GM19023 (cell line): ENCODE data around the gene TRIO.

Source experiments
- ATAC-seq: cut with Tn5 transposase; IDR thresholded peaks from one replicate; pipeline ENCODE4 v1.9.1; 2021; ENCODE audit warnings: mild to moderate bottlenecking, moderate library complexity; ENCODE audit not compliant: unreplicated experiment

Gene TRIO

DNA sequence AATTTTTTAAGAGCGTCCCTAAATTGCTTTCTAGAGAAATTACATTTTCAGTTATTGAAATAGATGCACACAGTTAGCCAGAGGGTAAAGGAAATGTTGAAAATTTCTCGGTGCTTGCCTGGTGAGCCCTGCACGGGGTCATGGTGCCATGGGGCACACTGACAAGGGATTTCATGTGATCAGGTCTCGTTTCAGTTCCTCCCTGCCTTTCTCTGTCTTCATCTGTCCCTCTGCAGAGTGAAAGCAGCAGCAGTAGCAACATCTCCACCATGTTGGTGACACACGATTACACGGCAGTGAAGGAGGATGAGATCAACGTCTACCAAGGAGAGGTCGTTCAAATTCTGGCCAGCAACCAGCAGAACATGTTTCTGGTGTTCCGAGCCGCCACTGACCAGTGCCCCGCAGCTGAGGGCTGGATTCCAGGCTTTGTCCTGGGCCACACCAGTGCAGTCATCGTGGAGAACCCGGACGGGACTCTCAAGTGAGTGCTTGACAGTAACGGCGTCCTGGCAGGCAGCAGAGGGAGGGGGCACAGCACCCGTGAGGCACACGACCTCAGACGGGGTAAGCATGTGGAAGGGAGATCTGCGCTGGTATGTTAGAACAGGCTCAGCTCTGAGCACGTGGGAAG, 349.3 kb downstream of the TRIO start:
- ATAC-seq, result no peak

DNA sequence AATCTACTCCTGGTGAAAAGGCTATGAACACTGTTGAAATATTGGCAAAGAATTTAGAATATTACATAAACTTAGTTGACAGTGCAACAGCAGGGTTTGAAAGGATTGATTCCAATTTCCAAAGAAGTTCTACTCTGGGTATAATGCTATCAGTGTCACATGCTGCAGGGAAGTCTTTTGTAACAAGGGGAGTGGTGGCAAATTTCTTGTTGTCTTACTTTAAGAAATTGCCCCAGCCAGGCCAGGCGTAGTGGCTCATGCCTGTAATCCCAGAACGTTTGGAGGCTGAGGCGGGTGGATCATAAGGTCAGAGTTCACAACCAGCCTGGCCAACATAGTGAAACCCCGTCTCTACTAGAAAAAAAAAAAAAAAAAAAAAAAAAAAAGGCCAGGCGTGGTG, 352.2 kb downstream of the TRIO start:
- ATAC-seq, result no peak

DNA sequence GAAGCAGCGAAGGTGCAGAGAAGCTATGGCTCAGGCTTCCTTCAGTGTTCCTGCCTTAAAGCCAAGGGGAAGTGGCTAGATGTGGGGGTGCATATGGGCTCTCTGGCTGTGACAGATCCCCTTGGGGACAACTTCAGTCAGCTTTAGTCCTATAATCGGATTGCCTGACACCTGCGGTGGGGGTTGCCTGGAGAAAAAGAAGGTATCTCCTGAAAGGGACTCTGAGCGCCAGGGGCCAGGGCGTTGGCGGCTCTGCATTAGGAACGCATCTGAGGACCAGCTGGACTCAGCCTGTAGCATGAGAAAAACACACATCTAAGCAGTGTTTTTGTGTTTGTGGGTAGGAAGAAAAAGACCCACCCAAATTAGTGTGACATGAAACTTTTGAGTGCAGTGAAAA, 354.2 kb downstream of the TRIO start:
- no peak for ATAC-seq

DNA sequence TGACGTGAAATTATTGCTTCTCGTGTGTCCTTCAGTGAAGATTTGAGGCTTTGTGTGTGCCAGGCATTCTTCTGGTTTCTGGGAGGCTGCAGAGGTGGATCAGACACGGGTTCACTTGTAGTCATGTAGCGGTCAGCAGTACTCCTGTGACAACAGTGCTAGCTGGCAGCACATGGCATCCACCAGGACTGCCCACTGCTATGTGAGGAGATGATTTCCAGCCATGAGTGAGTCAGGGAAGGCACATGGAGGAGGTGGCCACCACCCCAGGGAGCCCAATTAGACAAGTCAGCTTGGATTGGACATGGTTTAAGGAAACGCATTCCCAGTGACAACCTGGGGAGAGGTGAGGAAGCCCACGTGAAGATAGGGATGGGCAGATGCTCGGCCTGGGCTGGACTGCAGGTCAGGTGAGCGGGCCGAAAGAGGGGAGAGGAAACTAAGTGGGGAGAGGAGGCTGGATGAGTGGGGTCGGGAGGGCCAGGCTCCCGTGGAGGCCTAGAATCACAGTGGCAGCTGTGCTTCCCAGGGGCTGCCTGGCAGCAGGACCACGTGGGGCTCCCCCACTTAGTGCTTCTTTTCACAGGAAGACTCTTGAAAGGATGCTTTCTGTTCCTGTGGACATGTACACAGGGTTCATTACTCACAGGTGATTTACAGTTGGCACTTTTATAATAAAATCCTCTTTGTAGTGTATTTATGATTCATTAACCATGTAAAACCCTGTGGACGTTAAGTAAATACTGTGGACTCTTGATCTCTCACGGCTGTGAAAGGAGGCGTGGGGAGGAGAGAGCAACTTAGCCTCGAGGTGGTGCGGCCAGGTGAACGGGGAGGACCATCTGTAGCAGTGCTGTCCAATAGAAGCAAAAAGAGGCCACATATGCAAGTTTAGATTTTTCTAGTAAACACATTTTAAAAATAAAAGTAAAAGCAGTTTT, 358.5 kb downstream of the TRIO start:
- ATAC-seq, result no peak

DNA sequence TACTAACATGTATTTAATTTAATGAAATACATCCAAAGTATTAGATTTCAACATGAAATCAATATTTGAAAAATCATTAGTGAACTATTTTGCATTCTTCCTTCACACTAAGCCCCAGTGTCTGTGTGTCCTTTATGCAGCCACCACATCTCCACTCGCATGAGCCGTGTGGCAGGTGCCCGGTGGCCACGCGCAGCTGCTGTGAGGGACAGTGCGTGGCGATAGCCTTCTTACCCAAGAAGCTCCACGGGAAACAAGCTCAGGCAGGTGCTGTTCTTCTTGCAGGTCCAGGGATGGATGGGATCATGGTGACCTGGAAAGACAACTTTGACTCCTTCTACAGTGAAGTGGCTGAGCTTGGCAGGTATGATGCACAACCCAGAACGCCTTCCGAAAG, 359.1 kb downstream of the TRIO start:
- no peak for ATAC-seq

DNA sequence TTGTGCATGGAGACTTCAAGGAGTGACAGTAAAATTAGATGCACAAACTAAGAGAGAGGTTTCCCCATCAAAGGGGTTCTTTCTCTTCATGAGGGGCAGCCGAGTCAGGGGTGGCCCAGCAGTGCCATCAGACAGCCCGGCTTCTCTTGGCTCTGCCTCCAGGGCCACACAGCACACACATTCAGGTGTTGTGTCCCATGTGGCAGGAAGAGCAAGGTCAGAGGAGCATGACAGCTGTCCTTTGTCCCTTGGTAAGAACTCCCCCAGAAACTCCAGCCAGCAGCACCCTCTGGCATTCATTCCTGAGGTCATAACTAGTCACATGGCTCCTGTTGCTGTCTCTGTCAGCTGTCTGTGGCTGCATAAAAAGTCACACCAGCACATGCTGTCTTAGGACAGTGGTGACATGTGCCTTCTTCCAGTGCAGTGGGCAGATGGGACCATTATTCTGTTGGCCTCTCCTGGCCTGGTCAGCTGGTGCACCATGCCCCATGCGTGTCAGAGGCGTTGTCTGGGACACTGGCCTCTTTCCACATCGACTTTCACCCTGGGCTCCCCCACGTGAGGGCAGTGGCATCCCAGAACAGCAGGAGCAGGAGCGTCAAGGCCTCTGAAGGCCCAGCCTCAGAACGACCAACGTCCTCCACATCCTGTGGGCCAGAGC, 360.0 kb downstream of the TRIO start:
- ATAC-seq, result no peak

DNA sequence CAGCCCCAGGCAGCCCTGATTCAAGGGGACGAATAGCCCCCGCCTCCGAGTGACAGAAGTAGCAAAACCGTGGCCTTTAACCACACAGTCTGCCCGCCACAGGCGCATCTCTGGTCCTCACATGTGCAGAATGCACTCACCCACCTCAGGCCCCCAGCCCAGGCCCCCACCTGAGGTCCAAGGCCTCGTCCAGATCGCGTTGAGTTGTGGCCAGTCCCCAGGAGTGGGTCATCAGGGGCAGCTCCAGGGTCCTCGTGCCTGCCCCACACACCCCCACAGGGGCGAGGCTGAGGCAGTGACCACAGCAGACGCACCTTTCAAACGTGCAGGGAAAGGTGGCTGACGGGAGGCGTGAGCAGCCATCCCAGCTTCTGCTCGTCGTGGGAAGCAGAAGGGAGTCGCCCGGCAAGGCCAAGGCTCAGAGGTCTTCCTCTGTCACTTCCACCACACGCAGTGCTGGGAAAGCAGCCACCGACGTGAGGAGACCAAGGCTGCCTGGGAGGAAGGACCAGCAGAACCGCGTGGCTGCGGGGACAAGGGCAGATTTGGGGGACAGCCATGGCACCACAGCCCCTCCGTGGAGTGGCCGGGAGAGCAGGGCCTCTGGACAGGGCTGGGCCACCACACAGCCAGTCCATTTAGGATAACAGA, 360.7 kb downstream of the TRIO start:
- ATAC-seq, result no peak

DNA sequence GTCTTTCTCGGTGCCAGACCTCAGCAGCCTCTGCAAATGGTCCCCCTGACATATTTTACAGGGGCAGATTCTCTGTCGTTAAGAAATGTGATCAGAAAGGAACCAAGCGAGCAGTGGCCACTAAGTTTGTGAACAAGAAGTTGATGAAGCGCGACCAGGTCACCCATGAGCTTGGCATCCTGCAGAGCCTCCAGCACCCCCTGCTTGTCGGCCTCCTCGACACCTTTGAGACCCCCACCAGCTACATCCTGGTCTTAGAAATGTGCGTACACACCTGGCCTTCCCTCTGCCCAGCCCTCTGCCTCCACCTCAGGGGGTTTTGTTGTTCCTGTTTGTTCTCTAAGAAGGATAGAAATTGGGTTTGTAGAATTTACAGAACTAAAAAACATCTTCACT, 361.2 kb downstream of the TRIO start:
- no peak for ATAC-seq

DNA sequence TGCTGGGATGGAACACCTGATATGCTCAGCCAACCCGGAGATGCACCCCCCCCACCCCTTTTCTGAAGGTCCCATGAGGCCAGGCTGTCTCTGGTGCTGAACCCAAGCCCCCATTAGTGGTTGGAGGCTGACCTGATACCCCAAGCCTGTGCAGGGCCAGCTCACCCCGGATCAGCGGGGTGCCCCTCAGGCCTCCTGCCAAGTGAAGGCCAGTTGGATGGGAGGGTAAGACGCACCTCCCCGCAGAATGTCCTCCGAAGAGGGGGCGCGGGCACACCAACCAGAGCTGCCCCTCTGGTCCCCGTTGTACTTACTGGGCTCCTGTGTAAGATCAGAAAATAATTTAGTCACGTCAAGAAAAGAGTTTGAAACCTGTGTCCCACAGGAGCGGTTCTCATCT, 361.7 kb downstream of the TRIO start:
- ATAC-seq, result no peak

DNA sequence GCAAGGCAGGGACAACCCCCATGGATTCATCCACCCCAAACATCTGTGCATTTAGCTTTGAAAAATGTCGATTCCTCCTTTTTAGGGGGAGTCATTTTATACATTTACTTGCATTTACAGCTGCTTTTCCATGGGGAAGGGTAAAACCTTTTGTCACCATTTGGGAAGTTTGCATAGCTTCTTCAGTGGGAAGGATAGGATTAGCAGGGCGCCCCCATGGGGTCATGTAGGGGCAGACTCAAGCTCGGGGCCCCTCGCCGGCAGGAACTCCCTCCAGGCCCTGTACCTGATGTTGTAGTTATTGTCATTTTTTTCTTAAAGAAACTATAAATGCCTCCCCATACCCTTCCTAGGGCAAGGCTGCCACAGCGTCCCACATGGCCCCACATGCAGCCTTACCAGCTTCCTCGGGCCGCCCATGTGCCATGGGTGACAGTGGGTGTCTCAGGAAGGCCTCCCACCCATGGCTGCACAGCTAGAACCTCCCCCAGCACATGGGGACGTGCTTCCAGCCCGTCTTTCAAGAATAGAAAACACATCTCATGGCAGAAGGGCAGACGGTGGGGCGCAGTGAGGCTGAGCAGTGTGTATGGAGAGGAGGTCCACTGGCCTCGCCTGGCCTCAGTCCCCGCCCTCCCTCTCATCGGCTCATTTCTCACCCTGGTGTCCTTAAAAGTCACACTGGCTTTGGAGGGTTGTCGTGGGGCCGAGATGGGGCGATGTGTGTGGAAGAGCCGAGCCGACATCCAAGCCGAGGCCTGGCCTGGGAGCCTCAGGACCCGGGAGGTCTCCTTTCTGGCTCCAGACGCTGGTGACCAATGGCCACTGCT, 362.4 kb downstream of the TRIO start:
- ATAC-seq, result no peak

DNA sequence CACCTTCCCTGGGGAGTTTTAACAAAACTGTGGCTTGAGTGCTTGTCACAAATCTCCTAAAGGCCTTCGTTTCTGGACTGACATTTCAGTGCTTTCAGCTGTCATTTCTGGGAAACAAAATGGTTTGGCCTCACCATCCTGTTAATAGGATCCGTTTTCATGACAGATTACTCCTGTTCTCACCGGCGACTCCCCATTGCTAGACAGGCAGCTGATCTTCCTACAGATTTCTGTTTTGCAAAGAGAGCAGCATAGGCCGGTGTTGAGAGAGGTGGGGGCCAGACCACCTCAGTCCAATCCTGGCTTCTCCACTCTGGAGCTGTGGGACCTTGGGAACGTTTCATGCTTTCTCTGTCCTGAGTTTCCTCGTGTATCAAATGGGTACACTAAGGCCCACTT, 363.0 kb downstream of the TRIO start:
- ATAC-seq, result no peak

DNA sequence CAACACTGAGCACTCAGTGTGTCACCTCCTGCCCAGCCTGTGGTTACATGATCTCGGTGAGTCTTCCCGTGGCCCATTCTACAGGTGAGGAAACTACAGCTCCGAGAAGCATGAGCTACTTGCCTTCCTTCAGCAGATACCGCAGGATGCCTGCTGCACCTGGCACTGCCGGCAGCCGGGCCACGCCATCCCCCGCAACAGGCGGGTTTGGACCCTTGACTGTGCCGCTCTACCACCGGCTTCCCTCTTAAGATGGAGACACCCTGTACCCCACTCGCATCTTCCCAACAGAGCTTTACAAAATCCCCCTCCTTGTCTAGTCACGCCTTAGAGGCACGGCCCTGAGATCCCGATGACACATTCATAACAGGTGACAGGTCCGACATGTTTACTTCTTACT, 363.5 kb downstream of the TRIO start:
- no peak for ATAC-seq

DNA sequence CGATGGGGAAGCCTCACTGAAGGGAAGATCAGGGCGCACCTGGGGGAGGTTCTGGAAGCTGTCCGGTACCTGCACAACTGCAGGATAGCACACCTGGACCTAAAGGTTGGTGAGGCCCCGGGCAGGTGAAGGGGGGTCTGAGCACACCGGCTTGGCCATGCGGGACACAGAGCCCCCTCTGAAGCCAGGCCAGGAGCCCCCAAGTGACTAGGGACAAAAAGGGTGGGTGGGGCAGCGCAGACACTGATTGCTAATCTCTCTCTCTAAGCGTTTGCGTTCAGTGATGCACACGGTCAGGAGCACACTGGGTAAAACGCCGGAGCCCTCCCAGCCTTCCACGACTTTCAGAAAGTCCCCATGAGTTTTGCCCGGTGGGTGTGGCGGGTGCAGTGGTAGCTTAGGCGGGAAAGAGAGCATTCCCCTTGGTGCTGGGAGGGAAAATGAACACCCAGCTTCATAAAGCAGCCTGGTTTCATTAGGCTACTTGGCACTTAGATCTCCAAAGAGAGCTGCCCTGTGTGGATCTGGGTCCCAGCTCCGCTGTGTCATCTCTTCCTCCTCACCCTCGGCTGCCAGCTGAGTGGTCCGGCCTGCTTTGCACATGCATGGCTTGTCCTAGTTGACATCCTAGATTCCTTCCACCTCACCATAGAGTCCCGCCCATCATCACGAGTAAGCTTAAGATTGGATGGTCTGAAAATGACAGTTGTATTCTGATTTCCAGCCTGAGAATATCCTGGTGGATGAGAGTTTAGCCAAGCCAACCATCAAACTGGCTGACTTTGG, 364.2 kb downstream of the TRIO start:
- ATAC-seq, result no peak

DNA sequence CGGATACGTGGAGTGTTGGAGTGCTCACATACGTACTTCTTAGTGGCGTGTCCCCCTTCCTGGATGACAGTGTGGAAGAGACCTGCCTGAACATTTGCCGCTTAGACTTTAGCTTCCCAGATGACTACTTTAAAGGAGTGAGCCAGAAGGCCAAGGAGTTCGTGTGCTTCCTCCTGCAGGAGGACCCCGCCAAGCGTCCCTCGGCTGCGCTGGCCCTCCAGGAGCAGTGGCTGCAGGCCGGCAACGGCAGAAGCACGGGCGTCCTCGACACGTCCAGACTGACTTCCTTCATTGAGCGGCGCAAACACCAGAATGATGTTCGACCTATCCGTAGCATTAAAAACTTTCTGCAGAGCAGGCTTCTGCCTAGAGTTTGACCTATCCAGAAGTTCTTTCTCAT, 364.9 kb downstream of the TRIO start:
- no peak for ATAC-seq

DNA sequence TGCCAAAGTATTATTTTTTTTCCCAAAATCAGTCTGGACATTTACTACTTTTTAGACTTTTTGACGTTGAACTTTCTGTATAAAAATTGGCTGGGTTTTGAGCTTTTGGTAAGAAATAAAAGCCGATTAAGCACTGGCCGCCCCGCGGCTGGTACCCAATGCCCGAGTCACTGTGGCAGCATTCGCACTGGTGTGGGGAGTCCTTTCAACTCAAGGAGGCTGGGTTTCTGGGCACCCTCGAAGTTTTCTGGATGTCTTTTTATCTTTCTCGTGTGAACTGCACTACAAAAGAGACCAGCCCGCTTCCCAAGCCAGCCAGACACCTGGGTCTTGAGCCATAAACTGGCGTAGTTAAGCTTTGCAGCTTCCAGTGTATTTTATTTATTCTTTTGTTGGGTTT, 366.4 kb downstream of the TRIO start:
- ATAC-seq, result no peak

DNA sequence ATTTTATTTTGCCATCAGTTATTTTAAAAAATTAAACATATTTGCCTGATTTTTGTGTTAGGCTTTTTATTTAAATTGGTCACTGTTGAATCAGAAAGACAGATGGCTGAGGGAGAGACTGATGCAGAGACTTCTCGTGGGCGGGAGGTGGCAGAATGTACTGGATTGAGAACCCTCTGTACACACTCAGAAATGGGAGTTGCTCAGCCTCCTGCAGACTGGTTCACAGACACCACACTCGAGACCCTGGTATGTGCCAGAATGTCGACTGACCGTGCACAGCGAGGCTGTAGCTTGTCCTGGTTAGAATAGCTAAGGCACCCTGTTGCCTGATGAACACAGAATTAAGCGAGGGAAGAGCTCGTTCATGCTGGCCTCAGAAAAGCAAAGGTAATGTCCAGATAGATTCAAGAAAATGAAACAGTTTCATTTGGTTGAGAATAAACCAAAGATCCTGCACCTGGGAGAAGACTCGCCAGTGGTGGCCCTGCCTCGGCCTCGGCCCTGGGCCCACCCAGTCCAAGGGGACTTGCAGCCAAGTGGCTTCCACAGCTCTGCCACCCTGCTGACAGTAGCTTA, 367.1 kb downstream of the TRIO start:
- no peak for ATAC-seq

DNA sequence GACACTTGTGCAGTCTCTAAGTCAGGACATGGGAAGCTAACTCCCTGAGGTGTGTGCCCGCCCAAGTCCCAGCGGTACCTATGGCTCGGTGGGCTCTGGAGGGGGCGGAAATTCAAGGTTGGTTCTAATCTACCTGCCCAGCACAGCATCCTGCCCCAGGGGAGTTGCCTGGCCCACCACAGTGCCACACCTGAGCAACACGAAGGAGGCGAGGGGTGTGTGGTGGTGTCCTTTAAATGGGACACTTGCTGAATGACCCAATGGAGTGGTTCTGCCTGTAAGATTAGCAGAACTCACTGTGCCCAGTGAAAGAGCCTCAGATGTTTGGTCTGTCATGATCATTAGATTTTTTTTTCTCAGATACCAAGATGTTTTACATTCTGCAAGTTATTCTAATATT, 367.7 kb downstream of the TRIO start:
- no peak for ATAC-seq

DNA sequence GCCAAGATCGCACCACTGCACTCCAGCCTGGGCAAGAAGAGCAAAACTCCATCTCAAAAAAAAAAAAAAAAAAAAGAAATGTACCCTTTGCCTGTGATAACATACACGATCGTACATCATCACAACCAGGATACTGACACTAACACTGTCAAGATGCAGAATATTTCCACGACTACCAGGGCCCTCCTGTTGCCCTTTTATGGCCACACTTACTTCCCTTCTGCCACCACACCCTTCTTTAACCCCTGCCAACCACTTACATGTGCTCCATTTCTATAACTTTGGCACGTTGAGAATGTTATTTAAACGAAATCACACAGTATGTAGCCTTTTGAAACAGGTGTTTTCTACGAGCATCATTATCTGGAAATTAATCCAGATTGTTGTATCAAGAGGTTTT, 369.4 kb downstream of the TRIO start:
- no peak for ATAC-seq

DNA sequence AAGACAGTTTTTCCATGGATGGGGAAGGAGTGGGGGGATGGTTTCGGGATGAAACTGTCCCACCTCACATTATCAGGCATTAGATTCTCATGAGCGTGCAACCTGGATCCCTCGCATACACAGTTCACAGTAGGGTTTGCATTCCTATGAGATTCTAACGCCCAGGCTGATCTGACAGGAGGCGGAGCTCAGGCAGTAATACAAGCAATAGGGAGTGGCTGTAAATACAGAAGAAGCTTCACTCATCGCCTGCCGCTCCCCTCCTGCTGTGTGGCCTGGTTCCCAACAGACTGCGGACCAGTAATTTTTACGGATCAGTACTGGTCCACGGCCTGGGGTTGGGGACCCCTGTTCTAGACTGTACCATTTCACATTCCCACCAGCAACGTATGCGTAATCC, 370.1 kb downstream of the TRIO start:
- no peak for ATAC-seq
